ENCODE measurements around the gene ODF2.

DNA sequence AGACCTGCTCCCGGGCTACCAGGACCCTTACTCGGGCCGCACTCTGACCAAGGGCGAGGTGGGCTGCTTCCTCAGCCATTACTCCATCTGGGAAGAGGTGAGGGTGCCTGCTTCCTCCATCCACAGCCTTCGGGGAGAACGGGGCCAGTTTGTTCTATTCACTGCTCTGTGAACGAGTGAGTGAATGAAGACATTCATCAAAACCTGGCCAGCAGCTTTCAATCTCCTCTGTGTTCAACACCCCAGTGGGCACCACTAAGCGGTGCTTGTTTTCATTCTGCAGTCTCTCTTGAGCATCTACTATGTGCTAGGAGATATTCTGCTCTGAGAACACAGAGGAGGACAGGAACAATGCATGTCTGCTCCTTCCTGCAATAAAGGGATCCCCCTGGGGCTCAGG, 24.6 kb upstream of the ODF2 start:
- TF ChIP-seq CTCF (IDR thresholded peaks at IDR 0.05) = no peak
- TF ChIP-seq POLR2A (IDR thresholded peaks at IDR 0.05) = no peak

All from thyroid gland (tissue), 4 donors.